HG03108 (cell line): Measurements from ENCODE around the gene LRRC2.
"Not testable (repeated sequence)": the region's sequence is repeated elsewhere in the genome, so short reads cannot be mapped to it uniquely, and the experiment has no call there.

Source experiments
- ATAC-seq: cut with Tn5 transposase; IDR thresholded peaks from one replicate; pipeline ENCODE4 v1.9.1; 2021; ENCODE audit warnings: moderate library complexity; ENCODE audit not compliant: unreplicated experiment

Gene LRRC2, protein sequence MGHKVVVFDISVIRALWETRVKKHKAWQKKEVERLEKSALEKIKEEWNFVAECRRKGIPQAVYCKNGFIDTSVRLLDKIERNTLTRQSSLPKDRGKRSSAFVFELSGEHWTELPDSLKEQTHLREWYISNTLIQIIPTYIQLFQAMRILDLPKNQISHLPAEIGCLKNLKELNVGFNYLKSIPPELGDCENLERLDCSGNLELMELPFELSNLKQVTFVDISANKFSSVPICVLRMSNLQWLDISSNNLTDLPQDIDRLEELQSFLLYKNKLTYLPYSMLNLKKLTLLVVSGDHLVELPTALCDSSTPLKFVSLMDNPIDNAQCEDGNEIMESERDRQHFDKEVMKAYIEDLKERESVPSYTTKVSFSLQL

GRCh38 chr3:46566040-46566641 is at the start of gene LRRC2:
Gene LRRC2 (minus strand): TSS chr3:46566302. CDS start chr3:46551591, 14,711 bp downstream.
- ATAC-seq, result no peak

- no peak for ATAC-seq
Observed at GRCh38 chr3:46615050-46615775, 49.1 kb upstream of the LRRC2 start.

DNA sequence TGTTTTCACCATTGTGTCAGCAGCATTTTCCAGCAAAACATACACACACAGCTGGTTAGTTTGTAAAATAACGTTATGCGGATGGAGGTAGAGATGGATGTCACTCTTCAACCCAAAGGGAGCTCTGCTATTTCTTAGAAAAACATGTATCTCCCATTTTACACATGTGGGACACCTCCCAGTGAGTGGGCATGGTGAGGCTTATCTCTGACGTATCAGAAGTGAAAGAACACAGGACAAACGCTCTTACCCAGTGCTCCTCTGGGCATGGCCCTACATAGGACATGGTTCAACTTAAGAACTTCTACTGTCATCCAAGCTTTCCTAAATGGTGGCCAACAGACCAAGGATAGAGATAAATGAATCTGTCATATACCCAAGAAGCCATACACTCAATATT is 48.3 kb upstream of the LRRC2 start:
- ATAC-seq, result no peak

GRCh38 chr3:46613313-46614005 is 47.4 kb upstream of the LRRC2 start:
- no peak for ATAC-seq

GRCh38 chr3:46612324-46612723 is 46.2 kb upstream of the LRRC2 start, which contains the start of gene FAM240A:
Gene FAM240A (plus strand): TSS chr3:46612525. CDS start chr3:46612684, 159 bp downstream.
- no peak for ATAC-seq

GRCh38 chr3:46609944-46610722 is 44.0 kb upstream of the LRRC2 start:
- ATAC-seq, result no peak

DNA sequence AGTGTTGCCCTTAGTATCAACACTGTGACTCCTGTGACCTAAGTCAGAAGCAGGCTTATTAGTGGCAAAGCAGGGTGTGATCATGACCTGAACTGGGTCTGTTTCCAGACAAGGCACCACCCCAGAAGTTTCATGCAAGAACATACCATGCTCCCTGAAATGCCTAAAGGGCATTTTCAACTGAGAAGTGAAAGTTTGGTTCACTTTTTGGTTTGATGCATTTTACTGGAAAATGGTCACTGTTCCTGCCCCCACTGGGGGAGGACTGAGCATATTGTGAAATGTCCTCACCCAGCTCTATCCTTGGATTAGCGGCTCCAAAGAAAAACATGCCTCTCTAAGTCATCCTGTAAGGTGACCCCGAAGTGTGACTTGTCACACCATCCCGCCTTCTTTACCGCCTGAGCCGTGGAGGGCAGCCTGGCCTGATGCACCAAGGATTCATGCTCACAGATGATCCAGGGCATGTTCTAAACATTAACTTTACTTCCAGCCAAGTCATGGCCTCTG is 43.2 kb upstream of the LRRC2 start:
- no peak for ATAC-seq

GRCh38 chr3:46607603-46608028 is 41.5 kb upstream of the LRRC2 start:
- no peak for ATAC-seq

DNA sequence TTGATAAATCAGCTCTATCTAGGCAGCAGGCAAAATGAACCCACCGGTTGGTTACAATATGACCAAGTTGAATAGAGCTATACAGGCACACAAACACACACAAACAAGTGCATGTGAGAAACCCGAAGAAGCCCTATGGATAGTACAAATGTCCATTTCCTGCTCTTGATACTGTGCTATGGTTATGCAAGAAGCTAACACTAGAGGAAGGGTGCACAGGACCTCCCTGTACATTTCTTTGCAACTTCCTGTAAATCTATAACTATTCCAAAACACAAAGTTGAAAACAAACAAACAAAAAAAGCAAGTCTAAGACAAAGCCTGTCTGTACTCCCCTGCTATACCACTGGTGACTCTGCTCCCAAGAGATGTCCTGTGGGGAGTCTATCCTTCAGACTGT is 38.0 kb upstream of the LRRC2 start:
- no peak for ATAC-seq

DNA sequence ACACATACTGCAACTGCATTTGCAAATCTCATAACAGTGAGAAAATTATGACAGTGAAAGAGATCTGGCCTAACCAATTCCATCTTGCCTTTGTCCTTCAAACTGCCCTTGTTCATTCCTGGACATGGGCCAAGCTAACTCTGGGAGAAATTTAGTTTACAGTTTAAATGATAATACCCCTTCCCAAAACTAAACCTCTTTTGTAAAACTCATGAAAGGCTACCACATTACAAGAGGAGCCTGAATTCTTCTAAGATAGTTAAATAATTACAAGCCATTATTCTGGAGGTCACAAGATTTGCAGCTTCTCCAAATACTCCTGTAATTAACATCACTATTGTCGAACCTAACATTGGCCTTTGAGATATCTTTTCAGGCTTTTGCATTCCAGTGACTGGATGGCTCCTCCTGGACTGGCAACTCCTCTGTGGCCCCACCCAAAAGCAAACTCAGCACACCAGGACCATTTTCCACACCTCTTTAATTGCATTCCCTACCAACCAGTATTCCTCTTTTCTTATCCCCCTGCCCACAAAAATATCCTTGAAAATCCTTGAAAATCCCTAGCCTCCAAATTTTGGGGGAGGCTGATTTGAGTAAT is 37.4 kb upstream of the LRRC2 start:
- no peak for ATAC-seq

DNA sequence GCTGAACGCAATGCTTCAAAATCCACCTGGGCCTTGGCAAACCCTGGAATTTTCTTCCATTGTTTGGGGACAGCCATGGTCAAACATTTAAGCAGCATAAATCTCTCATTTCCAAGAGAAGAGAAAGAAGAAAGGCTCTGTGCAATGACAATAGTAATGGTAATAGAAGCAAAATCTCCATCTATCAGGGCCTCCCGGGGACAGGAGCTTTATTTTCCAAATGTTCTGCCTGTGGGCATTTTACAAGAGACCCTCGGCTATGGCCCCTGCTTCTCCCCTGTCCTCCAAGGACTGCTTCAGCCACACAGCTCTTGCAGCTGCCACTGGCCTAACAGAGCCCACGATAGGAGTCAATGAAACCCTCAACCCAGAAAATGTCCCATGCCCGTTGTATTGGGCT is 33.5 kb upstream of the LRRC2 start:
- ATAC-seq, result no peak

DNA sequence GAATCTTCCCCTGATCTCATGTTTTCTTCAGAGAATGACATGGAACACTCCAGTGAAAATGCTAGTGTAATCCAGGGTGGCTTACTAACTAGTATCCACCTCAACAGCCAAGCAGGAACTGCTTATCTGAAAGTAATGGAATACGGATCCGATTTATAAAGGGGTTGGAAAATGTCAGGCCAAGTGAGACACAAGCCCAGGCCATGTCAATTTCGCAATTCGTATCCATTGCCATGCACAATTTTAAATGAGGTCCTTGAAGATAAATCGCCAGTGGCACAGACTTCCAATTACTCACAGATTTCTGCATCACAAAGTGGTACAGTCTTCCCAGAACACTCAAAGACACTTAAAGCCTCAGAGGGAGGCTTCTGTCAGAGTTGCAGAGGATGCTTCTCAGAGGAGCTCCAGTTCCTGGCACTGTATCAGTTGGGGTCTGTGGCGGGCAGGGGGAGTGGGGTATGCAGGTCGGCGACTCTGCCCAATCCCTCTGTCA is 29.8 kb upstream of the LRRC2 start:
- no peak for ATAC-seq

GRCh38 chr3:46594723-46595122 is 28.6 kb upstream of the LRRC2 start:
- ATAC-seq, result no peak

GRCh38 chr3:46593979-46594378 is 27.9 kb upstream of the LRRC2 start:
- ATAC-seq, result no peak

DNA sequence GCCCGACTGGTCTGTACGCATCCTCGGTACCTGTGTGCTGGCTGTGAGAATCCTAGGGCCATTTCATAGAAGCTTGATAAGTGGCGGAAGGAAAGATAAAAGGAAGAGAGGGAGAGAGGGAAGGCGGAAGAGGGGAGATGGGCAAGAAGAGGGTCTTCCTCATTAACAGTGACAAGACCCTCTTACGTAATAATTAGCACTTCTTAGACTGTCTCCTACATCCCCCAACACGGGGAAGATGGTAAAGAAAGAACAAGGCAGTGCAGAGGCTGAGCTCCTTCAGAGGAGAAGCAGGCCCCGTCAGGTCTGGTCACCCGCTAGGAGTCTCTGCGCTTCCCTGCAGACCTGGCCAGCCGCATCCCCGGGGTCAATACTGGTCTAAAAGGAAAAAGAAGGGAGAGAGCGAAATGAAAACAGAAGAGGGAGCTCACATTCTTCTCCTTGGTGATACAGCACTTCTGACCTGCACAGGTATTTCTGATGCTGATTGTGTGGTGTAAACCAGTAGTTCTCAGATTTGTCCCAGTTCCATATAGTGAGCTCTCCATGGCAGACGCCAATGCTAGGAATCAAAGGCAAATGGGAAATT is 27.3 kb upstream of the LRRC2 start:
- no peak for ATAC-seq

- ATAC-seq, result not testable (repeated sequence)
Observed at GRCh38 chr3:46587268-46587667, 21.2 kb upstream of the LRRC2 start.

GRCh38 chr3:46586738-46587246 is 20.7 kb upstream of the LRRC2 start:
- ATAC-seq, result no peak

DNA sequence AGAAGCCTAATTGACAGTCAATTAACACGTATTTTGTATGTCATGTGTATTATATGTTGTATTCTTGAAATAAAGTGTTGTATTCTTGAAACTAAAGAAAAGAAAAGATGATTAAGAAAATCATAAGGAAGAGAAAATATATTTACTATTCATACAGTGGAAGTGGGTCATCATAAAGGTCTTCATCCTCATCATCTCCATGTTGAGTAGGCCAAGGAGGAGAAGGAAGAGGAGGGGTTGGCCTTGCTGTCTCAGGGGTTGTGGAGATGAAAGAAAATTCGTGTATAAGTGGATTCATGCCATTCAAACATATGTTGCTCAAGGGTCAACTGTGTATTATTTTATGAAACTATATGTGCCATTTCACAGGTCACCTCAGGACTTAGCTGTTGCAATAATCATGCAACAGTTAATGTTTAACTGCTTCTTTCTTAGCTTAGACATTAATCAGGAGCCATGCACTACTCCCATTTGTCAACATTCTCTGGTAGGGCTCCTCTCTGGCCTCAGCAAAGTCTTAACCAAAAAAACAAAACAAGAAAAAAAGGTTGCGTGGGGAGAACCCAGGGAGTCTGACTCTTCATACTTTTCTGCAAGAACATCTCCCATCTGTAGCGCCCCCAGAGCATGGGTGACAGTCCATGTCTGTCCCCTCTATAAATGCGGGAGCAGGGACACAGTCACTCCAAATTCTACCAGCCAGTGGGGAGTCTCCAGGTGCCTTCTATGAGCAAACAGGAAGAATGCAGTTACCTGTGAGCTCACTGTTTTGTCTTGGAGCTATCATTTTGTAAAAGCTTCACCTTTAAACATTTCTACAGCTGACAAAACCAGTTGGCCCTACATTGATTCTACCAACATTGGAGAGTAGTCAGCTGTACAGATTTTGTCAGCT is 19.9 kb upstream of the LRRC2 start:
- no peak for ATAC-seq
